ENCODE measurements around the gene METTL25B.

GRCh38 chr1:156727492-156727891 lies 777 bp upstream of the METTL25B start:
- no peak for TF ChIP-seq CTCF (IDR thresholded peaks at IDR 0.05; ENCODE audit: low read depth, low read length)
- TF ChIP-seq EZH2phosphoT487 (IDR thresholded peaks at IDR 0.05; ENCODE audit: low read depth) = no peak
